T47D (cell line): ENCODE measurements around the gene IRS1.

Source experiments
- DNase-seq, 2 experiments: peaks; one replicate each; pipeline versions ENCODE4 v3.0.0 to v3.0.0-alpha.2; 2011 to 2012; ENCODE audit warnings: low read depth in 1 of 2, low spot score in 1 of 2
- JUND ChIP-seq: IDR thresholded peaks from 2 replicates; pipeline ENCODE4 v1.6.1; 2012; ENCODE audit warnings: low read depth
- in situ Hi-C: cut with HindIII; loops from 2 replicates; pipeline ENCODE4 v1.10.0; 2016; ENCODE audit warnings: low sequenced_read_pairs, low pct_unique_long_range_greater_than_20kb

The IRS1 gene

GRCh38 chr2:226800941-226801784 lies 1.5 kb upstream of the IRS1 start:
- in situ Hi-C loops, result no loop called here
- peak; percentile 81 to 82 for DNase-seq
- no peak for TF ChIP-seq JUND

- peak in 1 of 2 experiments; percentile 39 for DNase-seq
- in situ Hi-C loops, result no loop called here
- no peak for TF ChIP-seq JUND
Measured at GRCh38 chr2:226799976-226800940, 638 bp upstream of the IRS1 start.

GRCh38 chr2:226798422-226799210 lies 1.0 kb downstream of the IRS1 start:
- in situ Hi-C loops, result no loop called here
- TF ChIP-seq JUND, result no peak
- DNase-seq, result peak; percentile 45 to 56

GRCh38 chr2:226797989-226798421 lies 1.6 kb downstream of the IRS1 start:
- no peak for DNase-seq
- no peak for TF ChIP-seq JUND
- in situ Hi-C loops, result no loop called here

- peak in 1 of 2 experiments; percentile 35 for DNase-seq
- TF ChIP-seq JUND, result no peak
- in situ Hi-C loops, result no loop called here
Measured at GRCh38 chr2:226797289-226797988, 2.2 kb downstream of the IRS1 start.

GRCh38 chr2:226796840-226797288 lies 2.8 kb downstream of the IRS1 start:
- no peak for TF ChIP-seq JUND
- DNase-seq, result peak in 1 of 2 experiments; percentile 46
- in situ Hi-C loops, result no loop called here

- DNase-seq, result peak in 1 of 2 experiments; percentile 68
- TF ChIP-seq JUND, result no peak
- in situ Hi-C loops, result no loop called here
Measured at GRCh38 chr2:226796012-226796839, 3.4 kb downstream of the IRS1 start.

GRCh38 chr2:226795281-226796011 lies 4.2 kb downstream of the IRS1 start:
- TF ChIP-seq JUND, result no peak
- no peak for DNase-seq
- in situ Hi-C loops, result no loop called here

- in situ Hi-C loops, result no loop called here
- TF ChIP-seq JUND, result no peak
- DNase-seq, result peak in 1 of 2 experiments; percentile 60
Measured at GRCh38 chr2:226794751-226795171, 4.9 kb downstream of the IRS1 start.

GRCh38 chr2:226794196-226794661 lies 5.4 kb downstream of the IRS1 start:
- DNase-seq, result no peak
- in situ Hi-C loops, result no loop called here
- TF ChIP-seq JUND, result no peak
